WTC11 (cell line): ENCODE measurements around the gene EFEMP2. TPM values are rescaled to one million over a fixed set of nuclear protein-coding genes. Genes with fewer than 3 reads are reported as not detected.

Experiments
- CBFB ChIP-seq: sonication (generic); formaldehyde crosslinking; IDR thresholded peaks from 2 replicates; pipeline ENCODE4 v1.8.1; 2022; ENCODE audit warnings: mild to moderate bottlenecking, low read depth, missing genetic modification reagents
- ESRRA ChIP-seq: sonication (generic); formaldehyde crosslinking; IDR thresholded peaks from 2 replicates; pipeline ENCODE4 v1.8.1; 2022; ENCODE audit warnings: mild to moderate bottlenecking, missing genetic modification reagents, borderline replicate concordance
- GABPB1 ChIP-seq: sonication (generic); formaldehyde crosslinking; IDR thresholded peaks from 2 replicates; pipeline ENCODE4 v1.8.1; 2023; ENCODE audit warnings: mild to moderate bottlenecking, missing genetic modification reagents
- GTF2I ChIP-seq: fragments of 250-450 bp; sonication (Bioruptor Pico); conservative IDR thresholded peaks from 2 replicates; pipeline ENCODE4 v1.4.0; 2021; ENCODE audit warnings: mild to moderate bottlenecking
- OVOL2 ChIP-seq: fragments of 250-450 bp; sonication (Bioruptor Pico); IDR thresholded peaks from 2 replicates; pipeline ENCODE4 v1.9.0; 2021; ENCODE audit warnings: mild to moderate bottlenecking, borderline replicate concordance
- SMAD4 ChIP-seq: sonication (generic); formaldehyde crosslinking; IDR thresholded peaks from 2 replicates; pipeline ENCODE4 v1.8.0; 2022; ENCODE audit warnings: mild to moderate bottlenecking, missing genetic modification reagents
- SOX15 ChIP-seq: fragments of 250-450 bp; sonication (Bioruptor Pico); IDR thresholded peaks from 2 replicates; pipeline ENCODE4 v1.9.0; 2021; ENCODE audit warnings: mild to moderate bottlenecking
- SP1 ChIP-seq: sonication (generic); formaldehyde crosslinking; conservative IDR thresholded peaks from 2 replicates; pipeline ENCODE4 v1.8.1; 2022; ENCODE audit warnings: missing genetic modification reagents
- TCF7 ChIP-seq: sonication (generic); formaldehyde crosslinking; IDR thresholded peaks from 2 replicates; pipeline ENCODE4 v1.8.0; 2022; ENCODE audit warnings: mild to moderate bottlenecking, low read depth, missing genetic modification reagents, moderate library complexity
- TEAD1 ChIP-seq: sonication (generic); formaldehyde crosslinking; IDR thresholded peaks from 2 replicates; pipeline ENCODE4 v1.8.0; 2022; ENCODE audit warnings: mild to moderate bottlenecking, missing genetic modification reagents
- TEAD4 ChIP-seq: sonication (generic); formaldehyde crosslinking; IDR thresholded peaks from 2 replicates; pipeline ENCODE4 v1.8.0; 2022; ENCODE audit warnings: mild to moderate bottlenecking, missing genetic modification reagents
- ZBTB21 ChIP-seq: sonication (generic); formaldehyde crosslinking; IDR thresholded peaks from 2 replicates; pipeline ENCODE4 v1.8.1; 2023; ENCODE audit warnings: mild to moderate bottlenecking, missing genetic modification reagents, borderline replicate concordance
- ZNF138 ChIP-seq: sonication (generic); formaldehyde crosslinking; conservative IDR thresholded peaks from 2 replicates; pipeline ENCODE4 v1.8.1; 2022; ENCODE audit warnings: mild to moderate bottlenecking, moderate library complexity, missing genetic modification reagents
- ZNF219 ChIP-seq: sonication (generic); formaldehyde crosslinking; IDR thresholded peaks from 2 replicates; pipeline ENCODE4 v1.8.0; 2023; ENCODE audit warnings: missing genetic modification reagents, mild to moderate bottlenecking, borderline replicate concordance
- ZNF396 ChIP-seq: fragments of 250-450 bp; sonication (Bioruptor Pico); IDR thresholded peaks from 2 replicates; pipeline ENCODE4 v1.8.0; 2021; ENCODE audit warnings: mild to moderate bottlenecking, moderate library complexity, borderline replicate concordance
- total RNA-seq: library from RNA; stranded (reverse); gene quantifications from 3 replicates; pipeline ENCODE4 v1.2.3, GENCODE V29; 2021
- TF ChIP-seq, protein P1 (sequence below): sonication (generic); formaldehyde crosslinking; IDR thresholded peaks from 2 replicates; pipeline ENCODE4 v1.8.0; 2022; ENCODE audit warnings: missing genetic modification reagents
- TF ChIP-seq, protein P2 (sequence below): sonication (generic); formaldehyde crosslinking; IDR thresholded peaks from 2 replicates; pipeline ENCODE4 v1.8.1; 2022; ENCODE audit warnings: missing genetic modification reagents, borderline replicate concordance
- TF ChIP-seq, protein P3 (sequence below): sonication (generic); formaldehyde crosslinking; IDR thresholded peaks from 2 replicates; pipeline ENCODE4 v1.8.0; 2022; ENCODE audit warnings: mild to moderate bottlenecking, missing genetic modification reagents
- TF ChIP-seq, protein P4 (sequence below): fragments of 250-450 bp; sonication (Bioruptor Pico); IDR thresholded peaks from 2 replicates; pipeline ENCODE4 v1.8.0; 2021; ENCODE audit warnings: mild to moderate bottlenecking
- TF ChIP-seq, protein P5 (sequence below): sonication (generic); formaldehyde crosslinking; IDR thresholded peaks from 2 replicates; pipeline ENCODE4 v1.8.1; 2023; ENCODE audit warnings: mild to moderate bottlenecking, moderate library complexity, missing genetic modification reagents
- TF ChIP-seq, protein P6 (sequence below): sonication (generic); formaldehyde crosslinking; IDR thresholded peaks from 2 replicates; pipeline ENCODE4 v1.8.1; 2022; ENCODE audit warnings: mild to moderate bottlenecking, missing genetic modification reagents, moderate library complexity, borderline replicate concordance
- TF ChIP-seq, protein P7 (sequence below): fragments of 250-450 bp; sonication (Bioruptor Pico); IDR thresholded peaks from 2 replicates; pipeline ENCODE4 v2.1.2; 2022; ENCODE audit warnings: mild to moderate bottlenecking, moderate library complexity
- TF ChIP-seq, protein P8 (sequence below): sonication (generic); formaldehyde crosslinking; IDR thresholded peaks from 2 replicates; pipeline ENCODE4 v1.8.1; 2023; ENCODE audit warnings: mild to moderate bottlenecking, missing genetic modification reagents, moderate library complexity
- TF ChIP-seq, protein P9 (sequence below): sonication (generic); formaldehyde crosslinking; IDR thresholded peaks from 2 replicates; pipeline ENCODE4 v1.8.0; 2022; ENCODE audit warnings: mild to moderate bottlenecking, missing genetic modification reagents

Gene EFEMP2
- total RNA-seq, 1 experiment from 2014 or later: 14.2 TPM

DNA sequence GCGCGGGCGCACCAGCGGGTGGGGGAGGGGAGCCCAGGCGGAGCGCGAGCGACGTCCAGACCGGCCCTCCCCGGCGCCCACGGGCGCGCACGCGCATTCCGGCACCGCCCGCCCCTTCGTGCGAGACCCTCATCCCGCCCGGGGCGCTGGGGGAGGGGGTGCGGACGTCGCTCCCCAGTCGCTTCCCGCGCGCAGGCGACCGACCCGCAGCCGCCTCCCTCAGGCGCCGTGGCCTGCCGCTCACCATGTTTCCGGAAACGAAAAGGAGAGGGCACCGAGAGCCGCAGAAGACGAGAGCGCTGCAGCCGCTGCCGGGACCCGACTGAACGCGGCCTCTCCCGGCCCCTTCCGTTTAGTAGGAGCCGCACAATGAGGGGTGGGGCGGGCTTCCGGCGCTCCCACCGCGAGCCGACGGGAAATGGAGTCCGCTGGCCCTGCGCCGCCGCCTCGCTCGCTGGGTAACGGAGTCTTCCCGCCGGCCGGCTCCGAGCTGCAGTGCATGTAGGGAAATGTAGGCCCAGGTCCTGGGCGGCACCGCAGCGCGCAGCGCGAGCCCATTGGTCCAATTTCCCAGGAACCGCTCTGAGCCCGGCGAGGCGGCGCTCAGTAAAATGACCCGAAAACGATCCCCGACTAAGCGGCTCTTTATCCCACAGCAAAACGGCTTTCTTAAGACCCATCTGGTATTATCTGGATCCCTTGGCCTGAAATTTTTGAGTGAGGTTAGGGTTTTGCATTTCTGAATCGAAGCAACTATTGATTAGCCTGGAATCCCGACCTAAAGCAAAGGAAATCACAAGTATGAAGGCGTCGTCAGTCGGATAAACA lies 14.5 kb downstream of the EFEMP2 start, which contains the start of gene CFL1 (continued):
- TF ChIP-seq, protein P1, sequence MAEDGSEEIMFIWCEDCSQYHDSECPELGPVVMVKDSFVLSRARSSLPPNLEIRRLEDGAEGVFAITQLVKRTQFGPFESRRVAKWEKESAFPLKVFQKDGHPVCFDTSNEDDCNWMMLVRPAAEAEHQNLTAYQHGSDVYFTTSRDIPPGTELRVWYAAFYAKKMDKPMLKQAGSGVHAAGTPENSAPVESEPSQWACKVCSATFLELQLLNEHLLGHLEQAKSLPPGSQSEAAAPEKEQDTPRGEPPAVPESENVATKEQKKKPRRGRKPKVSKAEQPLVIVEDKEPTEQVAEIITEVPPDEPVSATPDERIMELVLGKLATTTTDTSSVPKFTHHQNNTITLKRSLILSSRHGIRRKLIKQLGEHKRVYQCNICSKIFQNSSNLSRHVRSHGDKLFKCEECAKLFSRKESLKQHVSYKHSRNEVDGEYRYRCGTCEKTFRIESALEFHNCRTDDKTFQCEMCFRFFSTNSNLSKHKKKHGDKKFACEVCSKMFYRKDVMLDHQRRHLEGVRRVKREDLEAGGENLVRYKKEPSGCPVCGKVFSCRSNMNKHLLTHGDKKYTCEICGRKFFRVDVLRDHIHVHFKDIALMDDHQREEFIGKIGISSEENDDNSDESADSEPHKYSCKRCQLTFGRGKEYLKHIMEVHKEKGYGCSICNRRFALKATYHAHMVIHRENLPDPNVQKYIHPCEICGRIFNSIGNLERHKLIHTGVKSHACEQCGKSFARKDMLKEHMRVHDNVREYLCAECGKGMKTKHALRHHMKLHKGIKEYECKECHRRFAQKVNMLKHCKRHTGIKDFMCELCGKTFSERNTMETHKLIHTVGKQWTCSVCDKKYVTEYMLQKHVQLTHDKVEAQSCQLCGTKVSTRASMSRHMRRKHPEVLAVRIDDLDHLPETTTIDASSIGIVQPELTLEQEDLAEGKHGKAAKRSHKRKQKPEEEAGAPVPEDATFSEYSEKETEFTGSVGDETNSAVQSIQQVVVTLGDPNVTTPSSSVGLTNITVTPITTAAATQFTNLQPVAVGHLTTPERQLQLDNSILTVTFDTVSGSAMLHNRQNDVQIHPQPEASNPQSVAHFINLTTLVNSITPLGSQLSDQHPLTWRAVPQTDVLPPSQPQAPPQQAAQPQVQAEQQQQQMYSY: no peak
- TF ChIP-seq, protein P2, sequence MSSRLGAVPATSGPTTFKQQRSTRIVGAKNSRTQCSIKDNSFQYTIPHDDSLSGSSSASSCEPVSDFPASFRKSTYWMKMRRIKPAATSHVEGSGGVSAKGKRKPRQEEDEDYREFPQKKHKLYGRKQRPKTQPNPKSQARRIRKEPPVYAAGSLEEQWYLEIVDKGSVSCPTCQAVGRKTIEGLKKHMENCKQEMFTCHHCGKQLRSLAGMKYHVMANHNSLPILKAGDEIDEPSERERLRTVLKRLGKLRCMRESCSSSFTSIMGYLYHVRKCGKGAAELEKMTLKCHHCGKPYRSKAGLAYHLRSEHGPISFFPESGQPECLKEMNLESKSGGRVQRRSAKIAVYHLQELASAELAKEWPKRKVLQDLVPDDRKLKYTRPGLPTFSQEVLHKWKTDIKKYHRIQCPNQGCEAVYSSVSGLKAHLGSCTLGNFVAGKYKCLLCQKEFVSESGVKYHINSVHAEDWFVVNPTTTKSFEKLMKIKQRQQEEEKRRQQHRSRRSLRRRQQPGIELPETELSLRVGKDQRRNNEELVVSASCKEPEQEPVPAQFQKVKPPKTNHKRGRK: no peak
- TF ChIP-seq, protein P3, sequence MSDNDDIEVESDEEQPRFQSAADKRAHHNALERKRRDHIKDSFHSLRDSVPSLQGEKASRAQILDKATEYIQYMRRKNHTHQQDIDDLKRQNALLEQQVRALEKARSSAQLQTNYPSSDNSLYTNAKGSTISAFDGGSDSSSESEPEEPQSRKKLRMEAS: peak; percentile 59
- TF ChIP-seq, protein P4, sequence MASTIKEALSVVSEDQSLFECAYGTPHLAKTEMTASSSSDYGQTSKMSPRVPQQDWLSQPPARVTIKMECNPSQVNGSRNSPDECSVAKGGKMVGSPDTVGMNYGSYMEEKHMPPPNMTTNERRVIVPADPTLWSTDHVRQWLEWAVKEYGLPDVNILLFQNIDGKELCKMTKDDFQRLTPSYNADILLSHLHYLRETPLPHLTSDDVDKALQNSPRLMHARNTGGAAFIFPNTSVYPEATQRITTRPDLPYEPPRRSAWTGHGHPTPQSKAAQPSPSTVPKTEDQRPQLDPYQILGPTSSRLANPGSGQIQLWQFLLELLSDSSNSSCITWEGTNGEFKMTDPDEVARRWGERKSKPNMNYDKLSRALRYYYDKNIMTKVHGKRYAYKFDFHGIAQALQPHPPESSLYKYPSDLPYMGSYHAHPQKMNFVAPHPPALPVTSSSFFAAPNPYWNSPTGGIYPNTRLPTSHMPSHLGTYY (CRISPR knock-in tag): no peak
- TF ChIP-seq CBFB (0 out of 2 replicates have a peak, but pooled peaks have one; percentile 13), TEAD4 (CRISPR knock-in tag) (no peak), GABPB1 (CRISPR knock-in tag) (peak; percentile 86), ZNF396 (CRISPR knock-in tag) (no peak), ZBTB21 (CRISPR knock-in tag) (no peak), SP1 (peak; percentile 93), OVOL2 (CRISPR knock-in tag) (no peak), TEAD1 (peak; percentile 37; the same call in 1 of the 2 replicates), ZNF219 (CRISPR knock-in tag) (peak; percentile 76; the same call in 1 of the 2 replicates), TCF7 (CRISPR knock-in tag) (no peak), ESRRA (CRISPR knock-in tag) (no peak), GTF2I (CRISPR knock-in tag) (no peak), ZNF138 (CRISPR knock-in tag) (no peak), SMAD4 (no peak), SOX15 (CRISPR knock-in tag) (no peak)
- TF ChIP-seq, protein P5, sequence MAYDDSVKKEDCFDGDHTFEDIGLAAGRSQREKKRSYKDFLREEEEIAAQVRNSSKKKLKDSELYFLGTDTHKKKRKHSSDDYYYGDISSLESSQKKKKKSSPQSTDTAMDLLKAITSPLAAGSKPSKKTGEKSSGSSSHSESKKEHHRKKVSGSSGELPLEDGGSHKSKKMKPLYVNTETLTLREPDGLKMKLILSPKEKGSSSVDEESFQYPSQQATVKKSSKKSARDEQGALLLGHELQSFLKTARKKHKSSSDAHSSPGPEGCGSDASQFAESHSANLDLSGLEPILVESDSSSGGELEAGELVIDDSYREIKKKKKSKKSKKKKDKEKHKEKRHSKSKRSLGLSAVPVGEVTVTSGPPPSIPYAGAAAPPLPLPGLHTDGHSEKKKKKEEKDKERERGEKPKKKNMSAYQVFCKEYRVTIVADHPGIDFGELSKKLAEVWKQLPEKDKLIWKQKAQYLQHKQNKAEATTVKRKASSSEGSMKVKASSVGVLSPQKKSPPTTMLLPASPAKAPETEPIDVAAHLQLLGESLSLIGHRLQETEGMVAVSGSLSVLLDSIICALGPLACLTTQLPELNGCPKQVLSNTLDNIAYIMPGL (CRISPR knock-in tag): no peak; the same call in 1 of the 2 replicates
- TF ChIP-seq, protein P6, sequence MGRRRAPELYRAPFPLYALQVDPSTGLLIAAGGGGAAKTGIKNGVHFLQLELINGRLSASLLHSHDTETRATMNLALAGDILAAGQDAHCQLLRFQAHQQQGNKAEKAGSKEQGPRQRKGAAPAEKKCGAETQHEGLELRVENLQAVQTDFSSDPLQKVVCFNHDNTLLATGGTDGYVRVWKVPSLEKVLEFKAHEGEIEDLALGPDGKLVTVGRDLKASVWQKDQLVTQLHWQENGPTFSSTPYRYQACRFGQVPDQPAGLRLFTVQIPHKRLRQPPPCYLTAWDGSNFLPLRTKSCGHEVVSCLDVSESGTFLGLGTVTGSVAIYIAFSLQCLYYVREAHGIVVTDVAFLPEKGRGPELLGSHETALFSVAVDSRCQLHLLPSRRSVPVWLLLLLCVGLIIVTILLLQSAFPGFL (CRISPR knock-in tag): no peak
- TF ChIP-seq, protein P7, sequence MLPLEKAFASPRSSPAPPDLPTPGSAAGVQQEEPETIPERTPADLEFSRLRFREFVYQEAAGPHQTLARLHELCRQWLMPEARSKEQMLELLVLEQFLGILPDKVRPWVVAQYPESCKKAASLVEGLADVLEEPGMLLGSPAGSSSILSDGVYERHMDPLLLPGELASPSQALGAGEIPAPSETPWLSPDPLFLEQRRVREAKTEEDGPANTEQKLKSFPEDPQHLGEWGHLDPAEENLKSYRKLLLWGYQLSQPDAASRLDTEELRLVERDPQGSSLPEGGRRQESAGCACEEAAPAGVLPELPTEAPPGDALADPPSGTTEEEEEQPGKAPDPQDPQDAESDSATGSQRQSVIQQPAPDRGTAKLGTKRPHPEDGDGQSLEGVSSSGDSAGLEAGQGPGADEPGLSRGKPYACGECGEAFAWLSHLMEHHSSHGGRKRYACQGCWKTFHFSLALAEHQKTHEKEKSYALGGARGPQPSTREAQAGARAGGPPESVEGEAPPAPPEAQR (CRISPR knock-in tag): no peak
- TF ChIP-seq, protein P8, sequence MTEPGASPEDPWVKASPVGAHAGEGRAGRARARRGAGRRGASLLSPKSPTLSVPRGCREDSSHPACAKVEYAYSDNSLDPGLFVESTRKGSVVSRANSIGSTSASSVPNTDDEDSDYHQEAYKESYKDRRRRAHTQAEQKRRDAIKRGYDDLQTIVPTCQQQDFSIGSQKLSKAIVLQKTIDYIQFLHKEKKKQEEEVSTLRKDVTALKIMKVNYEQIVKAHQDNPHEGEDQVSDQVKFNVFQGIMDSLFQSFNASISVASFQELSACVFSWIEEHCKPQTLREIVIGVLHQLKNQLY: no peak
- TF ChIP-seq, protein P9, sequence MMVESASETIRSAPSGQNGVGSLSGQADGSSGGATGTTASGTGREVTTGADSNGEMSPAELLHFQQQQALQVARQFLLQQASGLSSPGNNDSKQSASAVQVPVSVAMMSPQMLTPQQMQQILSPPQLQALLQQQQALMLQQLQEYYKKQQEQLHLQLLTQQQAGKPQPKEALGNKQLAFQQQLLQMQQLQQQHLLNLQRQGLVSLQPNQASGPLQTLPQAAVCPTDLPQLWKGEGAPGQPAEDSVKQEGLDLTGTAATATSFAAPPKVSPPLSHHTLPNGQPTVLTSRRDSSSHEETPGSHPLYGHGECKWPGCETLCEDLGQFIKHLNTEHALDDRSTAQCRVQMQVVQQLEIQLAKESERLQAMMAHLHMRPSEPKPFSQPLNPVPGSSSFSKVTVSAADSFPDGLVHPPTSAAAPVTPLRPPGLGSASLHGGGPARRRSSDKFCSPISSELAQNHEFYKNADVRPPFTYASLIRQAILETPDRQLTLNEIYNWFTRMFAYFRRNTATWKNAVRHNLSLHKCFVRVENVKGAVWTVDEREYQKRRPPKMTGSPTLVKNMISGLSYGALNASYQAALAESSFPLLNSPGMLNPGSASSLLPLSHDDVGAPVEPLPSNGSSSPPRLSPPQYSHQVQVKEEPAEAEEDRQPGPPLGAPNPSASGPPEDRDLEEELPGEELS (CRISPR knock-in tag): peak; percentile 84
